ENCODE results near the gene PPIP5K1. TPM values are rescaled to one million over a fixed set of nuclear protein-coding genes. Genes with fewer than 3 reads are reported as not detected.

The PPIP5K1 gene
- total RNA-seq, 1 experiment from 2014 or later, result 62.4 TPM

- H3K9ac ChIP-seq (ENCODE audit: low read length), result no peak overlapping the region
- ChIA-PET POLR2A (no interaction called here), RAD21 (ENCODE audit: low non-redundant PET in 1 of 2, low total read pairs in 2 of 2, uncharacterized antibody in 2 of 2, unreplicated experiment in 2 of 2) (no interaction called here), CTCF (no interaction called here)
- no peak for DNase-seq (ENCODE audit: low read depth, low spot score)
- H3K4me2 ChIP-seq (ENCODE audit: low read length), result no peak overlapping the region
- H3K27ac ChIP-seq (ENCODE audit: low read depth, low read length), result no peak overlapping the region
- H3K9me3 ChIP-seq (ENCODE audit: control insufficient read depth in 1 of 2, insufficient read depth in 1 of 2, low read depth in 1 of 2, low read length in 2 of 2), result no peaks in the 10 kb centered on the region
- peaks cover 3 to 6% of the 10 kb centered on the region in 2 experiments; a peak in 1 of 4 replicates for H3K36me3 ChIP-seq (ENCODE audit: control insufficient read depth in 1 of 2, insufficient read depth in 2 of 2, low read length in 2 of 2)
- no peaks in the 10 kb centered on the region for H3K27me3 ChIP-seq (ENCODE audit: insufficient read depth, low read length)
- H2AFZ ChIP-seq (ENCODE audit: low read depth, low read length, poor library complexity, severe bottlenecking), result no peak overlapping the region
- H3K9me2 ChIP-seq (ENCODE audit: insufficient read depth), result no peaks in the 10 kb centered on the region
- no peak overlapping the region for H3K4me3 ChIP-seq (replicated peaks in 1 of 2; ENCODE audit: low read depth in 1 of 2, low read length in 2 of 2)
- no peak for TF ChIP-seq ELF1 (IDR thresholded peaks at IDR 0.05; ENCODE audit: borderline replicate concordance, low read depth)
- no peak for TF ChIP-seq SRF (IDR thresholded peaks at IDR 0.05; ENCODE audit: low read depth)
- no peak for TF ChIP-seq FOSL1 (IDR thresholded peaks at IDR 0.05; ENCODE audit: low read depth)
- TF ChIP-seq RAD21 (IDR thresholded peaks at IDR 0.05; ENCODE audit: low read depth), result no peak
- no peak for TF ChIP-seq TCF7L2 (IDR thresholded peaks at IDR 0.05; ENCODE audit: borderline replicate concordance, extremely low read depth, insufficient read depth, insufficient read length)
- no peak for TF ChIP-seq EGR1 (IDR thresholded peaks at IDR 0.05; ENCODE audit: low read depth)
- no TSS peak for BruUV-seq (replicated peaks)
- H3K79me2 ChIP-seq (ENCODE audit: insufficient read depth, low read length), result no peaks in the 10 kb centered on the region
- H3K4me1 ChIP-seq (ENCODE audit: control insufficient read depth in 1 of 2, insufficient read depth in 2 of 2, low read length in 2 of 2), result no peaks in the 10 kb centered on the region
- intact Hi-C loops (cut with micrococcal nuclease), result no loop called here
- ATAC-seq, result no peak
- H4K20me1 ChIP-seq (ENCODE audit: insufficient read depth), result no peaks in the 10 kb centered on the region
Observed at GRCh38 chr15:43550527-43551363, 39.3 kb downstream of the PPIP5K1 start.

GRCh38 chr15:43547539-43547938, 42.5 kb downstream of the PPIP5K1 start:
- H3K36me3 ChIP-seq (ENCODE audit: control insufficient read depth in 1 of 2, insufficient read depth in 2 of 2, low read length in 2 of 2), result 0 out of 4 replicates have a peak, but pooled peaks cover 0 to 6% of the 10 kb centered on the region in 2 experiments
- BruUV-seq (replicated peaks), result no TSS peak
- H2AFZ ChIP-seq (ENCODE audit: low read depth, low read length, poor library complexity, severe bottlenecking), result no peak overlapping the region
- H3K27ac ChIP-seq (ENCODE audit: low read depth, low read length), result no peak overlapping the region
- ChIA-PET POLR2A (no interaction called here), CTCF (no interaction called here), RAD21 (ENCODE audit: low non-redundant PET in 1 of 2, low total read pairs in 2 of 2, uncharacterized antibody in 2 of 2, unreplicated experiment in 2 of 2) (no interaction called here)
- no peak overlapping the region for H3K4me3 ChIP-seq (replicated peaks in 1 of 2; ENCODE audit: low read depth in 1 of 2, low read length in 2 of 2)
- H3K9me3 ChIP-seq (ENCODE audit: control insufficient read depth in 1 of 2, insufficient read depth in 1 of 2, low read depth in 1 of 2, low read length in 2 of 2), result no peaks in the 10 kb centered on the region
- no peaks in the 10 kb centered on the region for H4K20me1 ChIP-seq (ENCODE audit: insufficient read depth)
- H3K79me2 ChIP-seq (ENCODE audit: insufficient read depth, low read length), result no peaks in the 10 kb centered on the region
- no peak for ATAC-seq
- H3K9me2 ChIP-seq (ENCODE audit: insufficient read depth), result no peaks in the 10 kb centered on the region
- H3K27me3 ChIP-seq (ENCODE audit: insufficient read depth, low read length), result no peaks in the 10 kb centered on the region
- intact Hi-C loops (cut with micrococcal nuclease), result no loop called here
- no peak overlapping the region for H3K4me2 ChIP-seq (ENCODE audit: low read length)
- no peaks in the 10 kb centered on the region for H3K4me1 ChIP-seq (ENCODE audit: control insufficient read depth in 1 of 2, insufficient read depth in 2 of 2, low read length in 2 of 2)
- no peak overlapping the region for H3K9ac ChIP-seq (ENCODE audit: low read length)
- DNase-seq (ENCODE audit: low read depth, low spot score), result no peak
- no peak for TF ChIP-seq MAX (IDR thresholded peaks at IDR 0.05)
- TF ChIP-seq CEBPB (IDR thresholded peaks at IDR 0.05; ENCODE audit: low read depth), result no peak
- TF ChIP-seq REST (IDR thresholded peaks at IDR 0.05; ENCODE audit: low read depth), result no peak
- no peak for TF ChIP-seq CBX3 (IDR thresholded peaks at IDR 0.05; ENCODE audit: low read depth)
- no peak for TF ChIP-seq SRF (IDR thresholded peaks at IDR 0.05; ENCODE audit: low read depth)
- no peak for TF ChIP-seq SIN3A (IDR thresholded peaks at IDR 0.05; ENCODE audit: low read depth)
- no peak for TF ChIP-seq RAD21 (IDR thresholded peaks at IDR 0.05; ENCODE audit: low read depth)
- TF ChIP-seq SP1 (IDR thresholded peaks at IDR 0.05; ENCODE audit: low read depth), result no peak
- no peak for TF ChIP-seq POLR2A (IDR thresholded peaks at IDR 0.05; ENCODE audit: borderline replicate concordance, extremely low read depth, insufficient read depth, insufficient read length)
- TF ChIP-seq ZFX (IDR thresholded peaks at IDR 0.05), result no peak
